Right lobe of liver (tissue), 6 donors: Measurements from ENCODE around the gene MAS1L. TPM values are rescaled to one million over a fixed set of nuclear protein-coding genes. Genes with fewer than 3 reads are reported as not detected.

Source experiments
- ATAC-seq, 4 donors: fragments of 200-7000 bp; cut with Tn5 transposase; one replicate each; pipeline ENCODE4 v1.9.1; 2020; ENCODE audit warnings: mild to moderate bottlenecking in 4 of 4, moderate library complexity in 4 of 4
- DNase-seq, 3 donors: peaks; one replicate each; pipeline ENCODE4 v3.0.0-alpha.2; 2020
- H3K27ac ChIP-seq, 3 donors: fragments of 200-600 bp; one replicate each; pipeline ENCODE4 v1.8.0; 2022
- H3K27me3 ChIP-seq, 2 donors: fragments of 200-600 bp; one replicate each; pipeline ENCODE4 v1.8.0; 2022
- H3K36me3 ChIP-seq, 4 donors: fragments of 200-600 bp; sonication (generic) in 1 of 4; one replicate each; pipeline versions ENCODE4 v1.5.1 to v1.8.0; 2017 to 2022; ENCODE audit warnings: control low read depth in 1 of 4
- H3K4me1 ChIP-seq, 4 donors: fragments of 200-600 bp; sonication (generic) in 1 of 4; one replicate each; pipeline versions ENCODE4 v1.5.1 to v1.8.0; 2017 to 2022; ENCODE audit warnings: control low read depth in 1 of 4
- H3K4me3 ChIP-seq, 3 donors: fragments of 200-600 bp; one replicate each; pipeline ENCODE4 v1.8.0; 2022
- H3K9me3 ChIP-seq, 4 donors: fragments of 200-600 bp; sonication (generic) in 1 of 4; one replicate each; pipeline versions ENCODE4 v1.5.1 to v1.8.0; 2017 to 2022; ENCODE audit warnings: control low read depth in 1 of 4
- POLR2A ChIP-seq: fragments of 450-650 bp; IDR thresholded peaks from one replicate; pipeline ENCODE4 v1.6.1; 2017; ENCODE audit warnings: antibody characterized with exemption, mild to moderate bottlenecking
- WGBS: methylation state at CpG from one replicate; pipeline ENCODE4 v1.1.6; 2018; ENCODE audit warnings: low coverage, low lambda C conversion rate; ENCODE audit not compliant: insufficient coverage; ENCODE audit errors: missing lambda C conversion rate; 5-methylcytosine and 5-hydroxymethylcytosine counted together
- intact Hi-C, 2 donors: fragments of 100-400 bp; cut with DNase I; formaldehyde crosslinking; loops; one replicate each; pipeline versions ENCODE4 v1.11.2 to v1.14.1; 2022
- total RNA-seq, 6 experiments: library from RNA; depleted of rRNA in 2 of 6; stranded (reverse); fragments of >200 nt in 2 of 6; fragmentation: NEBNext Ultra II Directional in 3 of 6; extraction: Animal tissue kit (Norgen Biotek cat#: 25700) in 3 of 6; gene quantifications; one replicate each; pipeline versions ENCODE4 v1.1.0 to v1.2.4, GENCODE V29; 2016 to 2023
- TF ChIP-seq, protein P1 (sequence below), 4 donors: fragments of 200-600 bp in 3 of 4; fragments of 450-650 bp in 1 of 4; IDR thresholded peaks; one replicate each; pipeline versions ENCODE4 v1.5.1 to v1.8.0; 2016 to 2022; ENCODE audit warnings: antibody characterized with exemption in 4 of 4, mild to moderate bottlenecking in 2 of 4
- donor health status: DM: no; HTN: yes; CAD: no.
- donor health status: DM: no; HTN: no; CAD: no.
- donor health status: DM: no; HTN: no; CAD: no.
- donor health status: DM: no; HTN: yes; CAD: no.
- donor health status: DM: no; HTN: yes; CAD: no.

Gene MAS1L
- total RNA-seq, 6 experiments from 2014 or later: not detected

DNA sequence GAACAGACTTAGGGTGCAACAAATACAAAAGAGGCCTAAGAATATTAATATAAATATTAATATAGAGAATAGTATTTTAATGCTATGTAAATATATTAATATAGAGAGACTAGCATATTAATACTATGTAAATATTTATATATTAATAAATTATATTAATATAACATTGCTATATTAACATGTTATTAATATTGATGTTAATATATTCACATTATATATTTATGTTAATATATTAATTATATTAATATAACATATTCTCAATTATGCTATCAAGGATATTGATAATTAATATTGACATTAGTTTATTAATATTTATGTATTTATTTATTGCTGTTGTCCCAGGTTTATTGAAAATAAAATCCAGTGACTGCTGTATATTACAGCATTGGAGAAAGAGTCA is 1.1 kb upstream of the MAS1L start:
- intact Hi-C loops: no loop called here
- ATAC-seq (no peak), DNase-seq (no peak)
- Histone ChIP-seq H3K9me3 (no peaks in the 10 kb centered on the region), H3K4me1 (no peaks in the 10 kb centered on the region), H3K4me3 (no peak overlapping the region), H3K27me3 (no peaks in the 10 kb centered on the region), H3K36me3 (no peaks in the 10 kb centered on the region), H3K27ac (no peak overlapping the region)
- TF ChIP-seq, protein P1, sequence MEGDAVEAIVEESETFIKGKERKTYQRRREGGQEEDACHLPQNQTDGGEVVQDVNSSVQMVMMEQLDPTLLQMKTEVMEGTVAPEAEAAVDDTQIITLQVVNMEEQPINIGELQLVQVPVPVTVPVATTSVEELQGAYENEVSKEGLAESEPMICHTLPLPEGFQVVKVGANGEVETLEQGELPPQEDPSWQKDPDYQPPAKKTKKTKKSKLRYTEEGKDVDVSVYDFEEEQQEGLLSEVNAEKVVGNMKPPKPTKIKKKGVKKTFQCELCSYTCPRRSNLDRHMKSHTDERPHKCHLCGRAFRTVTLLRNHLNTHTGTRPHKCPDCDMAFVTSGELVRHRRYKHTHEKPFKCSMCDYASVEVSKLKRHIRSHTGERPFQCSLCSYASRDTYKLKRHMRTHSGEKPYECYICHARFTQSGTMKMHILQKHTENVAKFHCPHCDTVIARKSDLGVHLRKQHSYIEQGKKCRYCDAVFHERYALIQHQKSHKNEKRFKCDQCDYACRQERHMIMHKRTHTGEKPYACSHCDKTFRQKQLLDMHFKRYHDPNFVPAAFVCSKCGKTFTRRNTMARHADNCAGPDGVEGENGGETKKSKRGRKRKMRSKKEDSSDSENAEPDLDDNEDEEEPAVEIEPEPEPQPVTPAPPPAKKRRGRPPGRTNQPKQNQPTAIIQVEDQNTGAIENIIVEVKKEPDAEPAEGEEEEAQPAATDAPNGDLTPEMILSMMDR (IDR thresholded peaks at IDR 0.05): no peak
- TF ChIP-seq POLR2A: no peak

- no peak overlapping the region for H3K4me3 ChIP-seq
- H3K9me3 ChIP-seq: no peaks in the 10 kb centered on the region
- H3K36me3 ChIP-seq: no peaks in the 10 kb centered on the region
- no peak for TF ChIP-seq POLR2A
- TF ChIP-seq, protein P1 (IDR thresholded peaks at IDR 0.05): no peak
- intact Hi-C loops: no loop called here
- H3K4me1 ChIP-seq: peaks cover 0 to 4% (median 0%) of the 10 kb centered on the region in 4 donors
- ATAC-seq: no peak
- H3K27me3 ChIP-seq: no peaks in the 10 kb centered on the region
- no peak overlapping the region for H3K27ac ChIP-seq
- WGBS: 82% methylated on average over 4 of the region's 5 CpGs
- DNase-seq: no peak
Observed at GRCh38 chr6:29487131-29487530, 625 bp downstream of the MAS1L start.

- TF ChIP-seq, protein P1 (IDR thresholded peaks at IDR 0.05): no peak
- no peak for TF ChIP-seq POLR2A
- Histone ChIP-seq H3K27ac (no peak overlapping the region), H3K36me3 (no peaks in the 10 kb centered on the region), H3K9me3 (no peaks in the 10 kb centered on the region), H3K4me3 (no peak overlapping the region), H3K27me3 (no peaks in the 10 kb centered on the region), H3K4me1 (peaks cover 0 to 4% (median 0%) of the 10 kb centered on the region in 4 donors)
- intact Hi-C loops: no loop called here
- ATAC-seq (no peak), DNase-seq (no peak)
- WGBS: 55% methylated on average over 4 of the region's 4 CpGs
Observed at GRCh38 chr6:29486577-29486976, 1.2 kb downstream of the MAS1L start.

DNA sequence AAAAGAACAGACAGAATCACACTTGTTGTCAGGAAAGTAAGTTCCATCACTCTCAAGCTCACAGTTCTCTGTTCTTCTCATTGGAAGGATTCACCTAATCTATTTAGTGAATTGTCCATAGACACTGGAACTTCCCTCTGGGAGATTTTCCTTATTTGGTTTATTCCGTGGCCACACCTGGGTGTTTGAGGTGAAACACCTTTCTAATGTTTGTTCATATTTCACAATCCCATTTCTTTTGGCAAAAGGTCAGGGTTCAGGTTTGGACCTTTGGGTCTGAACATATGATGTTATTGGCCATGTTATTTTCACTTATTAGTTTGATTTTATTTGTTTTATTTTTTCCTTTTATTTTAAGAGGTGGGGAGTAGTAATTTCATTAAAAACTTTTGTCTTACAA is 4.0 kb downstream of the MAS1L start:
- no peaks in the 10 kb centered on the region for H3K9me3 ChIP-seq
- DNase-seq (no peak), ATAC-seq (peak; percentile 70 to 96 (median 89))
- H3K27ac ChIP-seq: no peak overlapping the region
- no peak overlapping the region for H3K4me3 ChIP-seq
- WGBS: 10% methylated on average over 1 of the region's 1 CpG
- intact Hi-C loops: no loop called here
- no peaks in the 10 kb centered on the region for H3K27me3 ChIP-seq
- no peak for TF ChIP-seq POLR2A
- TF ChIP-seq, protein P1 (IDR thresholded peaks at IDR 0.05): no peak
- H3K4me1 ChIP-seq: peaks cover 0 to 4% (median 0%) of the 10 kb centered on the region in 4 donors
- H3K36me3 ChIP-seq: no peaks in the 10 kb centered on the region

DNA sequence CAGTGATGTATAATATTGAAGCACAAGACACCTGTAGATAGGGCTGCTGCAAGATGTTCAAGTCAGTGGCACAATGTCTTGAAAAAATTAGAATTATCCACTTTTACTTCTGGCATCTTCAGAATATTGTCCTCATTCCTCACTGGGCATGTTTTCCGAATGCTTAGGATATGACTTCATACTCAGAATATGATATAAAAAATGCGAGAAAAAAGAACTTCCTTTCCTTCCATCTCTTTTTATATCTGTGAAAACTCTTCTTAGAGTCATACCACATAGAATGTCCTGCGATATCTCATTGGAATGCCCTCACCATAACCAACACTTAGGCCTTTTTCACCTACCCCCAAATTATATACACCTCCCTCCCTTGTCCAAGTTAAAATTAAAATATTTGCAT is 4.6 kb downstream of the MAS1L start:
- WGBS: 87% methylated on average over 3 of the region's 3 CpGs
- Histone ChIP-seq H3K9me3 (no peaks in the 10 kb centered on the region), H3K36me3 (no peaks in the 10 kb centered on the region), H3K4me1 (peaks cover 0 to 4% (median 0%) of the 10 kb centered on the region in 4 donors), H3K4me3 (no peak overlapping the region), H3K27ac (no peak overlapping the region), H3K27me3 (no peaks in the 10 kb centered on the region)
- no peak for DNase-seq
- intact Hi-C loops: no loop called here
- TF ChIP-seq POLR2A: no peak
- no peak for ATAC-seq
